Smooth muscle cell of the brain vasculature (primary cell): ENCODE results near the gene GALNT10.

ENCODE experiments used
- DNase-seq: peaks from one replicate; pipeline ENCODE4 v3.0.0-alpha.2; 2012; ENCODE audit warnings: low read depth, low spot score

Gene GALNT10

GRCh38 chr5:154437281-154437965 is 246.9 kb downstream of the GALNT10 start:
- no peak for DNase-seq

DNA sequence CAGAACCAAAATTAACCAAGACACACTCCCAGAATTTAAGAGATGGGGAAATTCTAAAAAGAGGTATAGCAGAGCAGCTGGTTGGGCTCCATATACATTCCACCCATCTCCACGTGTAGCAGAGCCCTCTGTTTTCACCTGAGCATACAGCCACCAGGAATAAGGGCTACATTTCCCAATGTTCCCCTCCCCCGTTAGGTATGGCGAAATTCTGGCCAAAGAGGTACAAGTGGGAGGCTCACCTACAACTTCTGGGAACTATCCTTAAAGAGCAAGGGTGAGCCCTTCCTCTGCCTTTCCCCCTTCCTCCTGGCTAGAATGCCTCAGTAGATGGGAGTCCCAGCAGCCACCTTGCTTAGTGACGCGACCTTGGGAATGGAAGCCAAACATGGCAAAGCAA is 250.0 kb downstream of the GALNT10 start:
- DNase-seq = no peak

DNA sequence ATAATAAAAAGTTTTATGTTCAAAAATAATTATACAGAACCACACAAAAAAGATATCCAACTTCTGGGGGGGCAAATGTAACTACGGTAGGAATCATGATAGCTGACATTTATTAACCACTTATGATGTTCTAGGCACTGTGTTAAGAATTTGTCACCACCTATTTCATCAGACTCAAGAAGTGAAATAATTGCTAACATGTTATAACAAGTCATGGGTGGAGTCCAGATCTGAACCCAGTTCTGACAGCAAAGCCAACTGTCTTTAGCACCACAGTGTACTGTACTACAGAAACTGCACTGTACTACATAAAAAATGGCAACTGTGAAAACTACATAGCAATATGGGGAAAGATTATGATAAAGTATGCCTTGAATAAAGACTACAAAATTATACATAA is 252.3 kb downstream of the GALNT10 start:
- DNase-seq = no peak

DNA sequence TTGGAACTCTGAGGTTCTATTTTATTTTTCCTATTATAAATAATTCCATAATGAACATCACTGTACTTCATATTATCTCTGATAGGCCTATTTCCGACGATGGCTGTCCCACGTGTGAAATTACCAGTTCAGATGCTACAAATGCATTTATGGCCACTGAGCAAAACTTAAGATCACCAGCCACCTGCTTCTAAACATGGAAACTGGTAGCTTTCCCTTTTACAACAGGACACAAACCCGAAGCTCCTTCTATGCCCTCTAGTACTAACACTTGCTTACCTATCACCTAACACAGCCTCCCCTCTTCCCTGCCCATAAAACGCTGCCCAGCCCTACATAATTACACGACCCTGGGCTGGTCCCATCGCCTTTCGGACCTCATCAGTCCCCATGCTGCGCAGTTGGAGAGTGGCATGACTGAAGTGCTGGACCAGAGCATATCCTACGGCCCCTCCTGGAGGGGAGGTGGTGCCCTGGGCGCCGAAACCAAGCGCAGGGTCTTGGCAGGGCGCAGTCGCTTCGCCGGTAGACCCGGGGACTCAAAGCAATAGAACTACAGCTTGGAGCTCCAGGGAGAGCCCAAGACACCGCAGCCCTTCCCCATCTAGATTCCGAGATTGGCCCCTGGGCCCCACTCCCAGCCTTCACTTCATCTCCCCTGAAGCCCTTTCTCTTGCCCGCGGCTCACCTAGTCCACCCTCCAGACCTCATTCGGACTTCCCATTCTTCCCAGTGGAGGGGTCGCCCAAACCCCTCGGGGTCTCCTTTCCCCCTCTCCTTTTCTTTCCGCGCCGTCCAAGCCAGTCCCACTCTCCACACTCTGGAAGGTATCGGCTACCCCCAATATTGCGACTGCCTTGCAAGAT is 254.3 kb downstream of the GALNT10 start:
- DNase-seq = no peak

- DNase-seq = peak; percentile 79
Observed at GRCh38 chr5:154445422-154446194, 255.1 kb downstream of the GALNT10 start, which contains the start of gene SAP30L. Gene SAP30L, plus strand, starts transcription at chr5:154445997. Its CDS starts 608 bp downstream, at chr5:154446605.

DNA sequence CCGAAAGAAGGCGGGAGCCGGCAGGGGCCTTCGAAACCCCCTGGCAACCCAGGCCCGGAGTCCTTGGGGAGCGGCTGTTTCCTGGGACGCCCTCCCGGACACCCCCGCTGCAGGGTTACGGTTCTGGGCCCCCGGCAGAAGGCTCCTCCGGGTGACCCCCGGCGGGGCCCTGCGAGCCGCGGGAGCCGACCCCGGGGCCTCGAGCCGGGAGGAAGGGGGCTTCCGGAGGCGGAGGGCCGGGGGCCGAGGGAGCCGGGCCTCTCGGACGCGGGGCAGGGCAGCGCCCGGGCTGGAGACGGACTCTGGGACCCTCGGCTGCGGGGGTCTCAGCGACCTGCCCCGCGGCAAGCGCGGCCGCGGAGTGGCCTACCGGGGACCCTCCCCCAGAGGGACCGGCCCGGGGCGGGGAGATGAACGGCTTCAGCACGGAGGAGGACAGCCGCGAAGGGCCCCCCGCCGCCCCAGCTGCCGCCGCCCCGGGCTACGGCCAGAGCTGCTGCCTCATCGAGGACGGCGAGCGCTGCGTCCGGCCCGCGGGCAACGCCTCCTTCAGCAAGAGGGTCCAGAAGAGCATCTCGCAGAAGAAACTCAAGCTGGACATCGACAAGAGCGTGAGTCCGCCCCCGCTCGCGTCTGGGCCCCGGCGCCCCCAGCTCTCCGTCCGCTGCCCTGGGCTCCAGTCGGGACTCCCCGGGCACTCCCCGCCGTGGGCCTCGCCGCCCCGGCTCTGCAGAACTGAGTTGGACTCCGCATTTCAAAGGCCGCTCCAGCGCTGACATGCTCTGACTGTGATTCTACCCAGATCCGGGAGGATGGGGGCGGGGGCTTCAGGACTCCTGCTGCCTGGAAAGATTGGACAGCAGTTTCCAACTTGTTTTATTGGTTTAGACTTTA is 255.9 kb downstream of the GALNT10 start:
- peak; percentile 43 for DNase-seq

GRCh38 chr5:154447089-154447725 is 256.7 kb downstream of the GALNT10 start:
- no peak for DNase-seq

- DNase-seq = no peak
Observed at GRCh38 chr5:154449786-154450185, 259.3 kb downstream of the GALNT10 start.

GRCh38 chr5:154451957-154452356 is 261.4 kb downstream of the GALNT10 start:
- no peak for DNase-seq

GRCh38 chr5:154455585-154455984 is 265.1 kb downstream of the GALNT10 start:
- no peak for DNase-seq

GRCh38 chr5:154456540-154456939 is 266.0 kb downstream of the GALNT10 start:
- no peak for DNase-seq

DNA sequence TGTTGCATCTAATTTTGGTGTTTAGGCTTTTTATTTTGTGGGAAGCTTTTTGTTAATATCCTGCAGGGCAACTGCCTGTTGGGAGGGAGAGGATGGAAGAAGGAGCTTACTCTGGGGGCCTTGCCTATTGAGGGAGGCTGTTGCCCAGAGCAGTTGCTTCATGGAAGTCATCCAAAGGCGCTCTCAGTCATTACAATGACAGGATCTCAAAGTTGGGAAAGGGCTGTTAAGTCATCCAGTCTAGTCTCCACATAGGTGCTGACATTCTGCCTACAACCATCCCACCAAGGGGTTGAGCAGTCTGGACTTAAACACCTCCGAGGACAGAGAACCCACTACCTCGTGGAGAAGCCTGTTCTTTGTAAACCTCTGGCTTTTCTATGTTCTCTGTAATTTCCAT is 268.5 kb downstream of the GALNT10 start:
- no peak for DNase-seq

DNA sequence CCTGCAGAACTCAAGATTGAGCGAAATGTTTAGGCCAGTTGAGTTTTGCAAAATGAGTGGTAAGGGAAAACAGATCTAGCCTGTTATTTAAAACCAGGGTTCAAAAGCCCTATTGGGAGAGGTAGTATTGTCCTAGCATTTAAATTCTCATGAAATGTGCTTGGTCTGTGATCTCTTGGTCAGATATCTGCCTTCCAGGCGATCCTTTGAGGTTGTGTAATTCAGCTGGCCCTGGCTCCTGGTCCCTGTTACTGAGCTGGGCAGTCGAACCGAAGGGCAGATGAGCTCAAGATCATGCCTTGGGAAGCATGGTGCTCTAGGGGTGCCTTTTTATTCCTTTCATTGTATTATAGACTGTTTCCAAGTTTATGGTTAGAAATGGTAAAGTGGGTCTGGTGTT is 269.6 kb downstream of the GALNT10 start:
- DNase-seq = no peak

DNA sequence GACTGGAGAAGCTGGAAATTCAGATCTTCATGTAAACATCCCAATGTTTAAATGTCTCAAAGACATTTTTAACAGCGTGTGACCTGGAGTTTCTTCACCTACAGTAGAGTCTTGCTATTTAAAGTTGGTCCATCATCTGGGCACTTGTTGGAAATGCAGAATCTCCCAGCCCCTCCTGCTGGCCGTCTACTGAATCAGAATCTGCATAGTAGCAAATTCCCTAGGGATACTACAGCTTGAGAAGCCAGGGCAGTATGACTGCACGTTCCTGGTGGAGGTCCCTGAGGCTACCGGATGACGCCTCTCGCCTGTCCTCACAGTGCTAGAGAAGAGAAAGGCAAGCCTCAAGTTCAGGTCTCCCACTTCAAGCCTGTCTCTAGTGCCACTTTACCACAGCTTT is 271.0 kb downstream of the GALNT10 start:
- DNase-seq = no peak

- DNase-seq = no peak
Observed at GRCh38 chr5:154464438-154464837, 273.9 kb downstream of the GALNT10 start.

DNA sequence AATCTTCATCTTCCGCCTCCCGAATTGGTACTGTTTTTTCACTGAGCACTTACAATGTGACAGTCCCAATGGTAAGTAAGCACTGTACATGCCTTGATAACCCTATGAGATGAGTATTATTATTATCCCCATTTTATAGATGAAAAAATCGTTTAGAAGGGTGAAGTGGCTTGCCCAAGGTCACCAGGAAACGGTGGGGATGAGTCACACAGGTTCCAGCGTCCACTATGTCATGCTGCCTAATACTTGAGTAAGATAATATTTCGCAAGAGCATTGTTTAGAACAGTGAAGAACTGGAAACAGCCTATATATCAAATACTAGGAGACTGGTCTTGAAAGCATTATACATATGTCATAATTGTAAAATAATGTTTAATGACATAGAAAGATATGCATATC is 274.6 kb downstream of the GALNT10 start:
- no peak for DNase-seq

GRCh38 chr5:154466147-154466546 is 275.6 kb downstream of the GALNT10 start:
- no peak for DNase-seq

GRCh38 chr5:154466671-154467070 is 276.1 kb downstream of the GALNT10 start:
- DNase-seq = no peak

DNA sequence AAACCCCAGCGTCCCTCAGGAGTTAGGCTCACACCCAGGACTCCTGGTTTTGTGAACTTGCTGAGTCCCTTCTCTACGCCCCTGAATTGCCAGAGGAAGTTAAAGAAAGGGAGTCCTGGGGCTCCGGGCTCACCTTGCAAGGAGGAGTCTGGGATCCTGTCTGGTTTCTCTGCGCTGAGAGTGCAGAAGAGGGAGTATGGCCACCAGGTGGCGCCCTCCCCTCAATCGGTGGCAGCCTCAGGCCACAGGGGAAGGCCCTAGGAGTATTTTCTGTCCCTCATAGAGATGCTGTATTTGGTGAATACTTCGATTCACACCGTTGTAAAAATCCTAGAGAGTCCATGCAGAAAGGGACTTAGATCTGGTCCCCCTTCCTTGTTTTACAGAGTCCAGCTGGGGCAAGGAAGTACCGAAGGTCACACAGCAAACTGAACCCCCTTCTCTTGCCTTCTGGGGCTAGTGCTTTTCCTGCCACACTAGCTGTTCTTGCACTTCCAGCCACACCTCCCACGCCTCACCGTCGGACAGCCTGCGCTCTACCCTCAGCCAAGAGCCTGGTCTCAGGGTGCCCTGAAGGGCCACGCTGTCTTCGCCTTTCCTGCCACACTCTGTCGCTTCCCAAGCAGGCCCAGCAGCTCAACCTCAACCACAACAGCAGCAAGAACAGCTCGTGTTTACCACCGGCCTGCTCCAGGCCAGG is 277.3 kb downstream of the GALNT10 start:
- peak; percentile 32 for DNase-seq

GRCh38 chr5:154470137-154470536 is 279.6 kb downstream of the GALNT10 start:
- no peak for DNase-seq
